Lower lobe of right lung (tissue), 2 donors: Measurements from ENCODE around the gene TMEM63A. TPM values are rescaled to one million over a fixed set of nuclear protein-coding genes. Genes with fewer than 3 reads are reported as not detected.
A peak's percentile ranks its signal among the peaks of the same experiment; 100 is the strongest.
"Not testable (repeated sequence)": the region's sequence is repeated elsewhere in the genome, so short reads cannot be mapped to it uniquely, and the experiment has no call there.

Experiments used
- ATAC-seq, 2 donors: fragments of 200-7000 bp; cut with Tn5 transposase; one replicate each; pipeline ENCODE4 v1.9.1; 2020 to 2022; ENCODE audit warnings: mild to moderate bottlenecking in 2 of 2, moderate library complexity in 2 of 2
- DNase-seq: peaks from one replicate; pipeline ENCODE4 v3.0.0-alpha.2; 2020
- H3K27ac ChIP-seq: fragments of 200-600 bp; one replicate; pipeline ENCODE4 v1.8.0; 2022
- H3K27me3 ChIP-seq: fragments of 200-600 bp; one replicate; pipeline ENCODE4 v1.8.0; 2022; ENCODE audit warnings: low read depth
- H3K36me3 ChIP-seq: fragments of 200-600 bp; one replicate; pipeline ENCODE4 v1.8.0; 2022; ENCODE audit warnings: mild to moderate bottlenecking
- H3K4me1 ChIP-seq: fragments of 200-600 bp; one replicate; pipeline ENCODE4 v1.8.0; 2022
- H3K4me3 ChIP-seq: fragments of 200-600 bp; one replicate; pipeline ENCODE4 v1.8.0; 2022; ENCODE audit warnings: mild to moderate bottlenecking
- H3K9me3 ChIP-seq: fragments of 200-600 bp; one replicate; pipeline ENCODE4 v1.8.0; 2022
- CTCF ChIP-seq: fragments of 200-600 bp; IDR thresholded peaks from one replicate; pipeline ENCODE4 v1.8.0; 2022; ENCODE audit warnings: antibody characterized with exemption, mild to moderate bottlenecking
- intact Hi-C: fragments of 100-400 bp; cut with DNase I; formaldehyde crosslinking; loops from one replicate; pipeline ENCODE4 v1.11.0; 2022
- total RNA-seq: library from RNA; stranded (reverse); fragmentation: NEBNext Ultra II Directional; extraction: Animal tissue kit (Norgen Biotek cat#: 25700); gene quantifications from one replicate; pipeline ENCODE4 v1.2.1, GENCODE V29; 2021
- donor health status: DM: no; HTN: yes; CAD: no; lungs with severe emphysema.

The TMEM63A gene
- total RNA-seq, 1 donor from 2014 or later, result 141 TPM

GRCh38 chr1:225811622-225812487 is 70.3 kb downstream of the TMEM63A start:
- H3K27me3 ChIP-seq, result no peaks in the 10 kb centered on the region
- peak overlapping the region; percentile 75 for H3K4me3 ChIP-seq
- H3K27ac ChIP-seq, result peak overlapping the region; percentile 90
- H3K4me1 ChIP-seq, result peaks cover 62% of the 10 kb centered on the region
- H3K36me3 ChIP-seq, result no peaks in the 10 kb centered on the region
- peak; percentile 44 for TF ChIP-seq CTCF
- DNase-seq, result no peak
- intact Hi-C loops, result no loop called here
- ATAC-seq, result peak in 1 of 2 donors; percentile 22
- H3K9me3 ChIP-seq, result no peaks in the 10 kb centered on the region

DNA sequence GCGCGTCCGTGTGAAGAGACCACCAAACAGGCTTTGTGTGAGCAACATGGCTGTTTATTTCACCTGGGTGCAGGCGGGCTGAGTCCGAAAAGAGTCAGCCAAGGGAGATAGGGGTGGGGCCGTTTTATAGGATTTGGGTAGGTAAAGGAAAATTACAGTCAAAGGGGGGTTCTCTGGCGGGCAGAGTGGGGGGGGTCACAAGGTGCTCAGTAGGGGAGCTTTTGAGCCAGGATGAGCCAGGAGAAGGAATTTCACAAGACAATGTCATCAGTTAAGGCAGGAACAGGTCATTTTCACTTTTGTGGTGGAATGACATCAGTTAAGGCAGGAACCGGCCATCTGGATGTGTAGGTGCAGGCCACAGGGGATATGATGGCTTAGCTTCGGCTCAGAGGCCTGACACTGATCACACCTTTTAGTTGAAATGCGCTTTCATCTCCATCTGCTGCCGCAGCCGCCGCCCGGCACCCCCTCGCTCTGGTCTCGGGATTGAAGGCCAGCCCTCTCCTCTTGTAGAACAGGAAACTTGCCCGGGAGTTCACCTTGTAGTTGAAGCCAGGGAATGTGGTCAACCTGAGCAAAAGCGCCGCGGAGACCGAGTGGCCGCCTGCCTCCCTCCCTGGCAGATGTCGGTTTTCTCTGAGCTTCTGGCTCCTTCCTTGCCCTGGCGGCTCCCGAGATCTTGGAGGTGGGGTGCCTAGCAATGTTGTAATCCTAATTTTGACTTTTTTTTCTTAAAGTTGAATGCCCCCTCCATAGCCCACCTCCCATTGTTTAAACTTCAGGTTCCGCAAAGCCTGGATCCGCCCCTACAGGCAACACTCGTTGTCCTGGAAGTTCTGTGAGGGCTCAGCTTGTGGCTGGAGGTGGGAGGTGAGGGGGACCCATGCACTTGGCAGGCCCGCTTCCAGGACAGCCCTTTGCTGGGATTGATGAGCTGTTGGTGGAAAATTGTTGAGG is 71.3 kb downstream of the TMEM63A start:
- DNase-seq (peak; percentile 73), ATAC-seq (peak; percentile 49 to 60)
- H3K4me1 ChIP-seq, result peaks cover 52% of the 10 kb centered on the region

DNA sequence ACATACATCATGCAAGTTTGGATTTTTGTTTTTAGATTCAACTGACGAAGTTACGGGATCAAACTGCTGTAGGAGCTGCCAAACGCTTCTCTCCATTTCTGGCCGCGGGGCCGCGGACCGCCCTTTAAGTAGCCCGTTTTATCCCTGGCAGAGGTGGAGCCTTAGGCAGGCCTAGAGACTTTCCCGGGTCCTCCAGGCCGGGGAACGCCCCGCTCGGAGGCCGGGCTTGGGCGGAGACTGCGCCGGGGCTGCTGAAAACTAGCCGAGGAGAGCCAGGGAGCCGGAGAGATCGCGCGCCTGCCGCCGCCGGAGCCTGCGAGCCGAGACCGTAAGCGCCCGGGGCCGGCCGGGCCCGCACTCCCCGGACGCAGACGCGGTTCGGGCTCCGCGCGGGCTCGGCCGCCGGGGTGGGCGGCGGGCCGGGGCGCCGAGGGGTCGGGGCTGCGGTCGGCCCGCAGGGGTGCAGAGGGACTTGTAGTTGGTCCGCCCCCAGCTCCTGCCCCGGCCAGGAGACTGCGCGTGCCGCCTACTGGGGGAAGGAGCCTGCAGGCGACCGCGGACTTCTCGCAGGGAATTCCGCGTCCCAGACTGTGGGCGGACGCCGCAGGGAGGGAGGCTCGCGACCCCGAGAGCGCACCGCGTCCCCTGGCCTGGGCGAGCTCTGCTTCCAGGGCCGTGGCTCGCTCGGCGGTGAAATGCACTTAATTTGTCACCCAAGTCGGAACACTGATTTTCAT is 72.2 kb downstream of the TMEM63A start, which contains the start of gene EPHX1:
Gene EPHX1 (plus strand): TSS at position 283 of the 737 bp plus-strand sequence. CDS start 18,606 bp downstream, outside the sequence.
- intact Hi-C loops, result no loop called here
- peak within 1 kb of the TSS; percentile 90 for H3K27ac ChIP-seq
- DNase-seq (peak; percentile 92), ATAC-seq (peak; percentile 89 to 91)
- TF ChIP-seq CTCF, result peak; percentile 29
- no peaks in the 10 kb centered on the region for H3K36me3 ChIP-seq
- H3K27me3 ChIP-seq, result no peaks in the 10 kb centered on the region
- no peaks in the 10 kb centered on the region for H3K9me3 ChIP-seq
- peak within 1 kb of the TSS; percentile 75 for H3K4me3 ChIP-seq
- H3K4me1 ChIP-seq, result peaks cover 44% of the 10 kb centered on the region

More for the DNA sequence above, 71.3 kb downstream of the TMEM63A start:
- H3K36me3 ChIP-seq, H3K27me3 ChIP-seq, H3K9me3 ChIP-seq, intact Hi-C loops: not testable (repeated sequence)
- Histone ChIP-seq H3K4me3 (peak overlapping the region; percentile 75), H3K27ac (peak overlapping the region; percentile 90)

- H3K9me3 ChIP-seq, result no peaks in the 10 kb centered on the region
- H3K27ac ChIP-seq, result no peak overlapping the region
- H3K4me1 ChIP-seq, result peaks cover 25% of the 10 kb centered on the region
- no peak for TF ChIP-seq CTCF
- DNase-seq, result no peak
- H3K4me3 ChIP-seq, result no peak overlapping the region
- no peaks in the 10 kb centered on the region for H3K36me3 ChIP-seq
- no peaks in the 10 kb centered on the region for H3K27me3 ChIP-seq
- no peak for ATAC-seq
- intact Hi-C loops, result no loop called here
Measured at GRCh38 chr1:225808136-225808535, 74.0 kb downstream of the TMEM63A start.

- DNase-seq, ATAC-seq, H3K27me3 ChIP-seq, H3K9me3 ChIP-seq, H3K4me3 ChIP-seq, intact Hi-C loops, H3K27ac ChIP-seq, H3K36me3 ChIP-seq: not testable (repeated sequence)
- H3K4me1 ChIP-seq, result peaks cover 11% of the 10 kb centered on the region
Measured at GRCh38 chr1:225806736-225807135, 75.4 kb downstream of the TMEM63A start.

GRCh38 chr1:225806249-225806648 is 75.9 kb downstream of the TMEM63A start:
- no peak for TF ChIP-seq CTCF

DNA sequence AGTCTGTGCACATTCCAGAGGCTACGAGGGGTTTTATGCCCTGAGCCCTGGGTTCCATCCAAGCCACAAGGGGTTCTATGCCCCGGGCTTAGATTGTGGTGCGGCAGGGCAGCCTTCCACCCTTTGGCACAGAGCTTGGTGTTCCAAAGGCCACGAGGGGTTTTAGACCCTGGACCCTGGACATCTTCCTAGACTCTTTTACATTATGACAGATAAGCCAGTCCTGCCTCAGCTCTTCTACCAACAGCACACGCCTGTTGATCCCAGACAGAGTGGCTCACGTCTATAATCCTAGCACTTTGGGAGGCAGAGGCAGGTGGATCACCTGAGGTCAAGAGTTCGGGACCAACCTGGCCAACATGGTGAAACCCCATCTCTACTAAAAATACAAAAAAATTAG is 81.0 kb downstream of the TMEM63A start:
- H3K4me3 ChIP-seq, ATAC-seq, H3K36me3 ChIP-seq, H3K4me1 ChIP-seq, H3K9me3 ChIP-seq, H3K27ac ChIP-seq, intact Hi-C loops, DNase-seq, H3K27me3 ChIP-seq: not testable (repeated sequence)

More at GRCh38 chr1:225806249-225806648, 75.9 kb downstream of the TMEM63A start:
- no peak for DNase-seq
- ATAC-seq, result no peak
- intact Hi-C loops, result no loop called here
- peaks cover 6% of the 10 kb centered on the region for H3K4me1 ChIP-seq
- H3K27me3 ChIP-seq, result no peaks in the 10 kb centered on the region
- H3K9me3 ChIP-seq, result no peaks in the 10 kb centered on the region
- no peaks in the 10 kb centered on the region for H3K36me3 ChIP-seq
- H3K27ac ChIP-seq, result no peak overlapping the region
- no peak overlapping the region for H3K4me3 ChIP-seq

DNA sequence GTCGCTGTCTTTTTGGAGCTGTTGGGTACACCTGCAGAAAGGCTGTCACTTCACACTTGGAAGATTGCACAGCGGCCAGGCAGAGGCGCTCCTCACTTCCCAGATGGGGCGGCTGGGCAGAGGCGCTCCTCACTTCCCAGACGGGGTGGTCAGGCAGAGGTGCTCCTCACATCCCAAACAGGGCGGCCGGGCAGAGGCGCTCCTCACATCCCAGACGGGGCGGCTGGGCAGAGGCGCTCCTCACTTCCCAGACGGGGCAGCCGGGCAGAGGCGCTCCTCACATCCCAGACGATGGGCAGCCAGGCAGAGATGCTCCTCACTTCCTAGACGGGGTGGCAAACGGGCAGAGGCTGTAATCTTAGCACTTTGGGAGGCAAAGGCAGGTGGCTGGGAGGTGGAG is 86.1 kb downstream of the TMEM63A start:
- H3K9me3 ChIP-seq, DNase-seq, H3K4me3 ChIP-seq, ATAC-seq, H3K27ac ChIP-seq, H3K36me3 ChIP-seq, H3K4me1 ChIP-seq, H3K27me3 ChIP-seq, intact Hi-C loops: not testable (repeated sequence)
